ENCODE results near the gene APOC3. TPM values are rescaled to one million over a fixed set of nuclear protein-coding genes. Genes with fewer than 3 reads are reported as not detected.

Gene APOC3
- total RNA-seq, 2 donors from 2014 or later, result not detected

- ATAC-seq (no peak), DNase-seq (ENCODE audit: low spot score) (no peak)
- Mint-ChIP-seq H3K4me1 (ENCODE audit: low read depth in 2 of 2) (peaks cover 16 to 19% of the 10 kb centered on the region in 2 donors), H3K27ac (no peak overlapping the region), H3K4me3 (no peak overlapping the region), H3K36me3 (peaks cover 35% of the 10 kb centered on the region), H3K9me3 (no peaks in the 10 kb centered on the region), H3K27me3 (no peaks in the 10 kb centered on the region)
These were observed 43.7 kb downstream of the APOC3 start for GRCh38 chr11:116873381-116873780.

- Mint-ChIP-seq H3K36me3 (peaks cover 32% of the 10 kb centered on the region), H3K4me3 (no peak overlapping the region), H3K4me1 (ENCODE audit: low read depth in 2 of 2) (peaks cover 16 to 19% of the 10 kb centered on the region in 2 donors), H3K27ac (no peak overlapping the region), H3K9me3 (no peaks in the 10 kb centered on the region), H3K27me3 (no peaks in the 10 kb centered on the region)
- DNase-seq (ENCODE audit: low spot score) (no peak), ATAC-seq (no peak)
These were observed 44.5 kb downstream of the APOC3 start for GRCh38 chr11:116874251-116874650.

GRCh38 chr11:116875194-116875593, 45.5 kb downstream of the APOC3 start:
- peaks cover 32% of the 10 kb centered on the region for H3K36me3 Mint-ChIP-seq
- no peak for ATAC-seq
- peaks cover 14 to 21% of the 10 kb centered on the region in 2 donors for H3K4me1 Mint-ChIP-seq (ENCODE audit: low read depth in 2 of 2)
- no peaks in the 10 kb centered on the region for H3K27me3 Mint-ChIP-seq
- no peaks in the 10 kb centered on the region for H3K9me3 Mint-ChIP-seq
- H3K27ac Mint-ChIP-seq, result no peak overlapping the region
- H3K4me3 Mint-ChIP-seq, result no peak overlapping the region
- DNase-seq (ENCODE audit: low spot score), result no peak

- Mint-ChIP-seq H3K9me3 (no peaks in the 10 kb centered on the region), H3K27ac (no peak overlapping the region), H3K4me3 (no peak overlapping the region), H3K4me1 (ENCODE audit: low read depth in 2 of 2) (peaks cover 5 to 7% of the 10 kb centered on the region in 2 donors), H3K27me3 (no peaks in the 10 kb centered on the region), H3K36me3 (peaks cover 19% of the 10 kb centered on the region)
- no peak for DNase-seq (ENCODE audit: low spot score)
- no peak for ATAC-seq
These were observed 46.9 kb downstream of the APOC3 start for GRCh38 chr11:116876656-116877055.

GRCh38 chr11:116879800-116880625, 50.3 kb downstream of the APOC3 start:
- Mint-ChIP-seq H3K4me3 (no peak overlapping the region), H3K36me3 (peaks cover 3% of the 10 kb centered on the region), H3K9me3 (no peaks in the 10 kb centered on the region), H3K27me3 (no peaks in the 10 kb centered on the region), H3K27ac (peak overlapping the region in 1 of 2 donors; percentile 40), H3K4me1 (ENCODE audit: low read depth in 2 of 2) (peaks cover 2 to 10% of the 10 kb centered on the region in 2 donors)
- ATAC-seq (peak in 1 of 2 donors; percentile 57), DNase-seq (ENCODE audit: low spot score) (no peak)

GRCh38 chr11:116881143-116881542, 51.4 kb downstream of the APOC3 start:
- Mint-ChIP-seq H3K27me3 (no peaks in the 10 kb centered on the region), H3K4me1 (ENCODE audit: low read depth in 2 of 2) (peaks cover 2 to 10% of the 10 kb centered on the region in 2 donors), H3K36me3 (no peaks in the 10 kb centered on the region), H3K9me3 (no peaks in the 10 kb centered on the region), H3K4me3 (no peak overlapping the region), H3K27ac (no peak overlapping the region)
- ATAC-seq, result no peak
- DNase-seq (ENCODE audit: low spot score), result no peak

GRCh38 chr11:116882386-116882785, 52.7 kb downstream of the APOC3 start:
- Mint-ChIP-seq H3K4me3 (no peak overlapping the region), H3K36me3 (no peaks in the 10 kb centered on the region), H3K27me3 (no peaks in the 10 kb centered on the region), H3K4me1 (ENCODE audit: low read depth in 2 of 2) (peaks cover 2 to 10% of the 10 kb centered on the region in 2 donors), H3K9me3 (no peaks in the 10 kb centered on the region), H3K27ac (peak overlapping the region in 1 of 2 donors; percentile 9)
- ATAC-seq (no peak), DNase-seq (ENCODE audit: low spot score) (no peak)

Other genes with a start within 250 kb of the APOC3 start
- gene BUD13, start 56.9 kb upstream of the APOC3 start, total RNA-seq, result 10 to 100 TPM; 23.1 to 25.0 TPM
- gene ZPR1, start 41.9 kb upstream of the APOC3 start, total RNA-seq, result 100 to 1,000 TPM in 1 of 2 donors, 10 to 100 TPM in 1; 89.7 to 143 TPM
- gene APOA5, start 38.0 kb upstream of the APOC3 start, total RNA-seq, result not detected
- not detected for gene APOA4, start 6.6 kb upstream of the APOC3 start, total RNA-seq
- not detected for gene APOA1, start 7.7 kb downstream of the APOC3 start, total RNA-seq